GM12878 (cell line): ENCODE measurements around the gene BPIFB3. TPM values are rescaled to one million over a fixed set of nuclear protein-coding genes. Genes with fewer than 3 reads are reported as not detected.

ENCODE experiments used
- ATAC-seq: fragments of 200-7000 bp; cut with Tn5 transposase; 3 replicates; pipeline ENCODE4 v1.9.1; 2020; ENCODE audit warnings: mild to moderate bottlenecking, moderate library complexity
- BruUV-seq: library from RNA; stranded (reverse); fragments of 400-500 nt; replicated peaks from 2 replicates; lab custom pipeline; 2021; lab: Mats Ljungman, UMichigan
- CTCF ChIA-PET: fragments of 300-600 bp; sonication (Branson Sonifier 250); formaldehyde crosslinking; extraction: SDS; loops from one replicate; lab custom pipeline; 2021; ENCODE audit warnings: inconsistent platforms; lab: Yijun Ruan, JAX
- POLR2A ChIA-PET: fragments of 350-600 bp; formaldehyde crosslinking; extraction: SDS; loops from one replicate; lab custom pipeline; 2021; ENCODE audit warnings: inconsistent platforms; lab: Charles Lee
- RAD21 ChIA-PET: fragments of 300-600 bp; sonication (Branson Sonifier 250); formaldehyde crosslinking; loops from one replicate; lab custom pipeline; 2023; ENCODE audit warnings: antibody characterized with exemption; ENCODE audit not compliant: unreplicated experiment; lab: Charles Lee
- SMC1A ChIA-PET: fragments of 300-600 bp; sonication (Branson Sonifier 250); formaldehyde crosslinking; loops from one replicate; lab custom pipeline; 2023; ENCODE audit not compliant: unreplicated experiment, uncharacterized antibody; lab: Charles Lee
- DNase-seq: peaks from one replicate; pipeline ENCODE4 v3.0.0-alpha.2; 2011; ENCODE audit warnings: low read depth, low spot score
- FAIRE-seq: peaks from 3 replicates; lab custom pipeline; 2011; peaks lifted over from hg19 to GRCh38; lab: Jason Lieb, UNC
- H2AFZ ChIP-seq: 2 replicates; pipeline ENCODE4 v1.6.0; 2011; ENCODE audit warnings: low read depth, low read length, control low read depth; ENCODE audit not compliant: control insufficient read depth
- H3K27ac ChIP-seq: 2 replicates; pipeline ENCODE4 v1.5.1; 2011; ENCODE audit warnings: control low read depth; ENCODE audit not compliant: control insufficient read depth, insufficient read depth
- H3K27me3 ChIP-seq, 2 experiments: replicated peaks in 1 of 2; 2 replicates each; pipeline versions ENCODE4 v1.6.0 to v1.6.1; 2011; ENCODE audit warnings: low read length in 1 of 2; ENCODE audit not compliant: control insufficient read depth in 2 of 2, insufficient read depth in 2 of 2
- H3K36me3 ChIP-seq, 2 experiments: 2 replicates each; pipeline ENCODE4 v1.5.1; 2011; ENCODE audit warnings: low read length in 1 of 2; ENCODE audit not compliant: control insufficient read depth in 2 of 2, insufficient read depth in 2 of 2
- H3K4me1 ChIP-seq: 2 replicates; pipeline ENCODE4 v1.6.1; 2011; ENCODE audit warnings: mild to moderate bottlenecking, low read length, moderate library complexity, mixed read lengths; ENCODE audit not compliant: control insufficient read depth, insufficient read depth
- H3K4me2 ChIP-seq: 2 replicates; pipeline ENCODE4 v1.6.0; 2011; ENCODE audit warnings: control low read depth; ENCODE audit not compliant: control insufficient read depth, insufficient read depth
- H3K4me3 ChIP-seq: fragments of 200-600 bp; sonication (generic); 2 replicates; pipeline ENCODE4 v1.5.1; 2016
- H3K79me2 ChIP-seq: 2 replicates; pipeline ENCODE4 v1.6.0; 2011; ENCODE audit warnings: low read length; ENCODE audit not compliant: control insufficient read depth, insufficient read depth
- H3K9ac ChIP-seq: 2 replicates; pipeline ENCODE4 v1.8.0; 2011; ENCODE audit warnings: low read length, control low read depth, mixed read lengths; ENCODE audit not compliant: control insufficient read depth, insufficient read depth
- H3K9me3 ChIP-seq: replicated peaks from 3 replicates; pipeline ENCODE4 v1.5.1; 2011; ENCODE audit warnings: mild to moderate bottlenecking, low read length; ENCODE audit not compliant: control insufficient read depth, insufficient read depth
- H4K20me1 ChIP-seq: 2 replicates; pipeline ENCODE4 v1.6.0; 2011; ENCODE audit not compliant: control insufficient read depth, insufficient read depth
- WRNIP1 ChIP-seq: IDR thresholded peaks from 2 replicates; pipeline ENCODE4 v1.6.1; 2011; ENCODE audit warnings: low read depth, low read length, improper control_type of control experiment, borderline replicate concordance
- WGBS: methylation state at CpG from one replicate; pipeline ENCODE4 v1.1.6; 2016; ENCODE audit warnings: low lambda C conversion rate; ENCODE audit not compliant: insufficient replicate concordance, insufficient coverage; ENCODE audit errors: missing lambda C conversion rate; 5-methylcytosine and 5-hydroxymethylcytosine counted together
- in situ Hi-C: fragments of 300-500 bp; cut with MboI; formaldehyde crosslinking; loops from 9 replicates; pipeline ENCODE4 v1.14.3; 2018; ENCODE audit warnings: mixed read lengths
- intact Hi-C: fragments of 100-400 bp; cut with micrococcal nuclease; formaldehyde crosslinking; loops from one replicate; pipeline ENCODE4 v1.14.2; 2022; ENCODE audit not compliant: unreplicated experiment
- polyA plus RNA-seq, 11 experiments: library from polyadenylated mRNA; depleted of rRNA in 4 of 11; unstranded in 6 of 11; stranded (reverse) in 5 of 11; fragments of >200 nt; fragmentation: Nextera tagmentation in 4 of 11; fragmentation: Illumina TruSeq in 1 of 11; extraction: Ambion mirVana in 4 of 11; extraction: Trizol in 1 of 11; gene quantifications; 1 replicate in 1 of 11; 2 replicates in 10 of 11; pipeline versions ENCODE4 v1.2.1 to v1.2.3, GENCODE V29; 2011 to 2016; ENCODE audit warnings: inconsistent platforms in 2 of 11, missing spikeins in 2 of 11, low read depth in 1 of 11
- total RNA-seq, 4 experiments: library from RNA; depleted of rRNA in 3 of 4; stranded (reverse); fragments of >200 nt in 3 of 4; fragmentation: Illumina TruSeq in 1 of 4; extraction: Trizol in 1 of 4; gene quantifications; 2 replicates each; pipeline versions ENCODE4 v1.2.1 to v1.2.3, GENCODE V29; 2013 to 2021
- TF ChIP-seq, protein P1 (sequence below): fragments of 450-650 bp; IDR thresholded peaks from 2 replicates; pipeline ENCODE4 v1.6.1; 2016; ENCODE audit warnings: mild to moderate bottlenecking, moderate library complexity, borderline replicate concordance

BPIFB3 gene
- total and polyA plus RNA-seq, 10 of the 15 experiments (the other 5 are each of a cell fraction or from before 2014, with no cell fraction given) = not detected

DNA sequence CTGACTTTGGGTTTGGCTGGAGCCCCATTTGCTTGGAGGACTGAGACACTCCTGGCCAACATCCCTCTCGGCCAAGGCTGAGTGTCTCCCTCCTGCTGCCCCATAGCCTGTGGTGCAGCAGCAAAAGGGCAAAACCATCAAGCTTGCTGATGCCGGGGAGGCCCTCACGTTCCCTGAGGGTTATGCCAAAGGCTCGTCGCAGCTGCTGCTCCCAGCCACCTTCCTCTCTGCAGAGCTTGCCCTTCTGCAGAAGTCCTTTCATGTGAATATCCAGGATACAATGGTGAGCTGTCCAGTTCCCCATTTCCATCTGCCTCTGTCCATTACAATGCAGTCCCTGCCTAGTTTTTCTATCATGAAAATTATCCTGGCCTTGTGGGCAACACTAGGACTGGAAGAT is 16.2 kb upstream of the BPIFB3 start:
- SMC1A ChIA-PET = no interaction called here

More for the DNA sequence above, 16.2 kb upstream of the BPIFB3 start:
- POLR2A ChIA-PET = no interaction called here
- intact Hi-C loops (no loop called here), in situ Hi-C loops (no loop called here)
- DNase-seq (no peak), FAIRE-seq (no peak), ATAC-seq (no peak)
- 11% methylated on average over 5 of the region's 5 CpGs for WGBS
- CTCF ChIA-PET = no interaction called here
- Histone ChIP-seq H2AFZ (no peak overlapping the region), H3K9ac (no peak overlapping the region), H3K4me2 (no peak overlapping the region), H3K4me1 (no peaks in the 10 kb centered on the region), H3K27ac (no peak overlapping the region), H3K27me3 (no peaks in the 10 kb centered on the region; a peak in 1 of 4 replicates), H3K9me3 (no peaks in the 10 kb centered on the region), H4K20me1 (no peaks in the 10 kb centered on the region), H3K79me2 (no peaks in the 10 kb centered on the region), H3K36me3 (no peaks in the 10 kb centered on the region), H3K4me3 (no peak overlapping the region)
- RAD21 ChIA-PET = no interaction called here
- no peak for TF ChIP-seq WRNIP1
- TF ChIP-seq, protein P1, sequence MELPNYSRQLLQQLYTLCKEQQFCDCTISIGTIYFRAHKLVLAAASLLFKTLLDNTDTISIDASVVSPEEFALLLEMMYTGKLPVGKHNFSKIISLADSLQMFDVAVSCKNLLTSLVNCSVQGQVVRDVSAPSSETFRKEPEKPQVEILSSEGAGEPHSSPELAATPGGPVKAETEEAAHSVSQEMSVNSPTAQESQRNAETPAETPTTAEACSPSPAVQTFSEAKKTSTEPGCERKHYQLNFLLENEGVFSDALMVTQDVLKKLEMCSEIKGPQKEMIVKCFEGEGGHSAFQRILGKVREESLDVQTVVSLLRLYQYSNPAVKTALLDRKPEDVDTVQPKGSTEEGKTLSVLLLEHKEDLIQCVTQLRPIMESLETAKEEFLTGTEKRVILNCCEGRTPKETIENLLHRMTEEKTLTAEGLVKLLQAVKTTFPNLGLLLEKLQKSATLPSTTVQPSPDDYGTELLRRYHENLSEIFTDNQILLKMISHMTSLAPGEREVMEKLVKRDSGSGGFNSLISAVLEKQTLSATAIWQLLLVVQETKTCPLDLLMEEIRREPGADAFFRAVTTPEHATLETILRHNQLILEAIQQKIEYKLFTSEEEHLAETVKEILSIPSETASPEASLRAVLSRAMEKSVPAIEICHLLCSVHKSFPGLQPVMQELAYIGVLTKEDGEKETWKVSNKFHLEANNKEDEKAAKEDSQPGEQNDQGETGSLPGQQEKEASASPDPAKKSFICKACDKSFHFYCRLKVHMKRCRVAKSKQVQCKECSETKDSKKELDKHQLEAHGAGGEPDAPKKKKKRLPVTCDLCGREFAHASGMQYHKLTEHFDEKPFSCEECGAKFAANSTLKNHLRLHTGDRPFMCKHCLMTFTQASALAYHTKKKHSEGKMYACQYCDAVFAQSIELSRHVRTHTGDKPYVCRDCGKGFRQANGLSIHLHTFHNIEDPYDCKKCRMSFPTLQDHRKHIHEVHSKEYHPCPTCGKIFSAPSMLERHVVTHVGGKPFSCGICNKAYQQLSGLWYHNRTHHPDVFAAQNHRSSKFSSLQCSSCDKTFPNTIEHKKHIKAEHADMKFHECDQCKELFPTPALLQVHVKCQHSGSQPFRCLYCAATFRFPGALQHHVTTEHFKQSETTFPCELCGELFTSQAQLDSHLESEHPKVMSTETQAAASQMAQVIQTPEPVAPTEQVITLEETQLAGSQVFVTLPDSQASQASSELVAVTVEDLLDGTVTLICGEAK = no peak
- BruUV-seq = no TSS peak
